Neural cell (in vitro differentiated cells): ENCODE measurements around the gene GABRD.

Experiments used
- EP300 ChIP-seq: fragments of 450-650 bp; conservative IDR thresholded peaks from 2 replicates; pipeline ENCODE4 v1.6.1; 2014; ENCODE audit warnings: antibody characterized with exemption, mild to moderate bottlenecking, moderate library complexity; ENCODE audit not compliant: poor library complexity, severe bottlenecking
- POLR2AphosphoS5 ChIP-seq: IDR thresholded peaks from 2 replicates; pipeline ENCODE4 v1.6.1; 2012
- TF ChIP-seq, protein P1 (sequence below): fragments of 450-650 bp; IDR thresholded peaks from 2 replicates; pipeline ENCODE4 v1.5.1; 2014; ENCODE audit warnings: antibody characterized with exemption, mild to moderate bottlenecking, moderate library complexity; ENCODE audit not compliant: poor library complexity, severe bottlenecking

GRCh38 chr1:2032737-2033136, 13.6 kb downstream of the GABRD start:
- TF ChIP-seq EP300 (no peak), POLR2AphosphoS5 (no peak)
- TF ChIP-seq, protein P1, sequence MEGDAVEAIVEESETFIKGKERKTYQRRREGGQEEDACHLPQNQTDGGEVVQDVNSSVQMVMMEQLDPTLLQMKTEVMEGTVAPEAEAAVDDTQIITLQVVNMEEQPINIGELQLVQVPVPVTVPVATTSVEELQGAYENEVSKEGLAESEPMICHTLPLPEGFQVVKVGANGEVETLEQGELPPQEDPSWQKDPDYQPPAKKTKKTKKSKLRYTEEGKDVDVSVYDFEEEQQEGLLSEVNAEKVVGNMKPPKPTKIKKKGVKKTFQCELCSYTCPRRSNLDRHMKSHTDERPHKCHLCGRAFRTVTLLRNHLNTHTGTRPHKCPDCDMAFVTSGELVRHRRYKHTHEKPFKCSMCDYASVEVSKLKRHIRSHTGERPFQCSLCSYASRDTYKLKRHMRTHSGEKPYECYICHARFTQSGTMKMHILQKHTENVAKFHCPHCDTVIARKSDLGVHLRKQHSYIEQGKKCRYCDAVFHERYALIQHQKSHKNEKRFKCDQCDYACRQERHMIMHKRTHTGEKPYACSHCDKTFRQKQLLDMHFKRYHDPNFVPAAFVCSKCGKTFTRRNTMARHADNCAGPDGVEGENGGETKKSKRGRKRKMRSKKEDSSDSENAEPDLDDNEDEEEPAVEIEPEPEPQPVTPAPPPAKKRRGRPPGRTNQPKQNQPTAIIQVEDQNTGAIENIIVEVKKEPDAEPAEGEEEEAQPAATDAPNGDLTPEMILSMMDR, result no peak
